Neural crest cell (in vitro differentiated cells): Measurements from ENCODE around the gene HSFX3. TPM values are rescaled to one million over a fixed set of nuclear protein-coding genes. Genes with fewer than 3 reads are reported as not detected.
"Not testable (repeated sequence)": the region's sequence is repeated elsewhere in the genome, so short reads cannot be mapped to it uniquely, and the experiment has no call there.

Experiments used
- DNase-seq: peaks from one replicate; pipeline ENCODE4 v3.0.0; 2021; ENCODE audit warnings: low read depth, mixed read lengths, low spot score
- H3K27ac Mint-ChIP-seq: one replicate; pipeline ENCODE4 v1.8.0; 2021; ENCODE audit warnings: mild to moderate bottlenecking, mixed read lengths; ENCODE audit not compliant: unreplicated experiment
- H3K27me3 Mint-ChIP-seq: 2 replicates; pipeline ENCODE4 v1.8.0; 2021; ENCODE audit warnings: low read depth, mild to moderate bottlenecking, mixed read lengths
- H3K36me3 Mint-ChIP-seq: 2 replicates; pipeline ENCODE4 v1.8.0; 2021; ENCODE audit warnings: low read depth, mild to moderate bottlenecking, mixed read lengths
- H3K4me1 Mint-ChIP-seq: 2 replicates; pipeline ENCODE4 v1.8.0; 2021; ENCODE audit warnings: mixed read lengths
- H3K4me3 Mint-ChIP-seq: one replicate; pipeline ENCODE4 v1.8.0; 2021; ENCODE audit warnings: mild to moderate bottlenecking, mixed read lengths
- H3K9me3 Mint-ChIP-seq: 2 replicates; pipeline ENCODE4 v1.8.0; 2021; ENCODE audit warnings: mixed read lengths
- long read RNA-seq: library from polyadenylated mRNA; unstranded; transcript quantifications from one replicate; pipeline ENCODE4 v2.0.0, GENCODE V29; 2020
- total RNA-seq: library from RNA; stranded (reverse); gene quantifications from 2 replicates; pipeline ENCODE4 v1.2.1, GENCODE V29; 2021
- TF ChIP-seq, protein P1 (sequence below): fragments of 200-600 bp; sonication (generic); conservative IDR thresholded peaks from 2 replicates; pipeline ENCODE4 v1.5.0; 2021; ENCODE audit warnings: antibody characterized with exemption, mild to moderate bottlenecking

The HSFX3 gene, protein sequence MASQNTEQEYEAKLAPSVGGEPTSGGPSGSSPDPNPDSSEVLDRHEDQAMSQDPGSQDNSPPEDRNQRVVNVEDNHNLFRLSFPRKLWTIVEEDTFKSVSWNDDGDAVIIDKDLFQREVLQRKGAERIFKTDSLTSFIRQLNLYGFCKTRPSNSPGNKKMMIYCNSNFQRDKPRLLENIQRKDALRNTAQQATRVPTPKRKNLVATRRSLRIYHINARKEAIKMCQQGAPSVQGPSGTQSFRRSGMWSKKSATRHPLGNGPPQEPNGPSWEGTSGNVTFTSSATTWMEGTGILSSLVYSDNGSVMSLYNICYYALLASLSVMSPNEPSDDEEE
- not detected in 2 replicates for total RNA-seq
- long read RNA-seq: 0 reads

DNA sequence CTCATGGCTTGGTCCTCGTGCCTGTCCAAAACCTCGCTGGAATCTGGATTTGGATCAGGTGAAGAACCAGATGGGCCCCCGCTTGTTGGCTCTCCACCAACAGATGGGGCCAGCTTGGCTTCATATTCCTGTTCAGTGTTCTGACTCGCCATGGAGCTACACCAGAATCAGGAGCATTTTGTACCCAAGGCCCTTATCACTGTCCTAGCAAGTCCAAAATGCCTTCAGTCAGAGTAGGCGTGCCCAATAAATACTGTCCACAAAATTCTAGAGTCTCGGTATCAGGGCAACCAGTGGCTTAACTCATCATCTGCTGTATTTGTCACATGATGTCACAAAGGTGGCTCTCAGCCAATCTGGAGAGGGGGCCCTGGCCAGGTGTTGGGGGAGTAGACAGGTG lies at the start of gene HSFX3:
TSS of gene HSFX3 (minus strand) at position 224 of the 400 bp plus-strand sequence. CDS start at position 152, 72 bp downstream.
- H3K4me3 Mint-ChIP-seq, DNase-seq, H3K36me3 Mint-ChIP-seq, H3K27ac Mint-ChIP-seq, H3K27me3 Mint-ChIP-seq, H3K4me1 Mint-ChIP-seq, H3K9me3 Mint-ChIP-seq: not testable (repeated sequence)

DNA sequence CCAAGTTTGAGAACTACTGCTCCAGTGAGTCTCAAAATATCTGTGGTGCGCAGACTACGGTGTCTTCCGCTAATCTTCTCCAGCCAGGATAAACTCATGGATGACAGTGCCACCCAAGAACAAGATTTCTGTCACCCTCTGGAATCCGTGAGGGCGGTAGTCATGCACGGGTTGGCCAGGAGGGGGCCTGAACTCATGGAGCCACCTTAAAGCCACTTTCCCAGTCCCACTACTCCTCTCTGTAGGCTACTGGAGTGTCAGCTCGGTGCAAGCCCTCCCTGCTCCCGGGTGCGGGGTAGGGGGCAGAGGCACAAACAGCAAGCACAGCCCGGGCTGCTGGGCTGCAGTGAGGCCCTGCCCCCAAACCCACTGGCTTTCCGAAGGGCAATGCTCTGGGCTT lies 48.9 kb upstream of the HSFX3 start:
- not testable (repeated sequence) for H3K4me1 Mint-ChIP-seq, H3K36me3 Mint-ChIP-seq, H3K4me3 Mint-ChIP-seq, DNase-seq, H3K9me3 Mint-ChIP-seq, H3K27ac Mint-ChIP-seq, H3K27me3 Mint-ChIP-seq
- TF ChIP-seq, protein P1, sequence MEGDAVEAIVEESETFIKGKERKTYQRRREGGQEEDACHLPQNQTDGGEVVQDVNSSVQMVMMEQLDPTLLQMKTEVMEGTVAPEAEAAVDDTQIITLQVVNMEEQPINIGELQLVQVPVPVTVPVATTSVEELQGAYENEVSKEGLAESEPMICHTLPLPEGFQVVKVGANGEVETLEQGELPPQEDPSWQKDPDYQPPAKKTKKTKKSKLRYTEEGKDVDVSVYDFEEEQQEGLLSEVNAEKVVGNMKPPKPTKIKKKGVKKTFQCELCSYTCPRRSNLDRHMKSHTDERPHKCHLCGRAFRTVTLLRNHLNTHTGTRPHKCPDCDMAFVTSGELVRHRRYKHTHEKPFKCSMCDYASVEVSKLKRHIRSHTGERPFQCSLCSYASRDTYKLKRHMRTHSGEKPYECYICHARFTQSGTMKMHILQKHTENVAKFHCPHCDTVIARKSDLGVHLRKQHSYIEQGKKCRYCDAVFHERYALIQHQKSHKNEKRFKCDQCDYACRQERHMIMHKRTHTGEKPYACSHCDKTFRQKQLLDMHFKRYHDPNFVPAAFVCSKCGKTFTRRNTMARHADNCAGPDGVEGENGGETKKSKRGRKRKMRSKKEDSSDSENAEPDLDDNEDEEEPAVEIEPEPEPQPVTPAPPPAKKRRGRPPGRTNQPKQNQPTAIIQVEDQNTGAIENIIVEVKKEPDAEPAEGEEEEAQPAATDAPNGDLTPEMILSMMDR: peak; percentile 19

DNA sequence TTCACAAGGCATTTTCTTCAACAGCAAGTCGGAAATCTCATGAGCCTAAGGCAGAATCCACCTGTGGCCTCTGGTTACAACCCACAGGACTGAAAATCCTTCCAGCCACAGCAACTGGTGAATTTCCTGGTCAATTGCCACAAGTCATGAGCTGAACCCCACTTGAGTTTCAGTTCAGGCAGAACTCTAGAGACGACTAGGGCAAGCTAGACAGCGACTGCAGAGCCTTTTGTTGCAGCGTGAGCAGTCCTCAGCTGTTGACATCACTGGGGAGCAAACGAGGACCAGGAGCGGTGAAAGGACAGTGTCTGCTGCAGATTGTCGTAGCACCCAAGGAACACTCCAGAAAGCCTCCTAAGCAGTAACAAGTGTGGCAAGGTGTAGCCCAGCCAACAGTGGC lies 46.2 kb upstream of the HSFX3 start:
- not testable (repeated sequence) for H3K9me3 Mint-ChIP-seq, H3K4me3 Mint-ChIP-seq, H3K36me3 Mint-ChIP-seq, H3K27ac Mint-ChIP-seq, H3K27me3 Mint-ChIP-seq, H3K4me1 Mint-ChIP-seq, DNase-seq

DNA sequence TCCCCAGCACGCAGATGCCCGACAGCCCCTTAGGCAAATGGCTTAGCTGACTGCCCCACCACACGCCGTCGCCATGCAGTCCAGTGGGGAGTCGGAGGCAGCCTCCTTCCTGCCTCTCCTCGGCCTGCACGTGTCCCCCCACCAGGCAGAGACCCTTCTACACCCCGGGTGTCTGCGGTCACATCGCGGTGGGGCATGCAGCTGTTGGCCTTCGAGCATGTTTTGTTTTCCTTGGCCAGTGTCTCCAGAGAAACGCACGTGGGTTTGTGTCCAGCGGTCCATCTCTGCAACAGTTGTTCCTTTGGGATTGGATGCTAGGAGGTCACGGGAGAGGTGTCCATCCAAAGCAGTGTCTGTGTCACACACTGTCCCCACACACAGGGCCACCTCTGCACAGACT lies 45.5 kb upstream of the HSFX3 start, which contains the start of gene HSFX2:
TSS of gene HSFX2 (minus strand) at position 101 of the 400 bp plus-strand sequence. CDS start 614 bp downstream, outside the sequence.
- not testable (repeated sequence) for H3K9me3 Mint-ChIP-seq, H3K27me3 Mint-ChIP-seq, H3K36me3 Mint-ChIP-seq, DNase-seq, H3K4me3 Mint-ChIP-seq, H3K4me1 Mint-ChIP-seq, H3K27ac Mint-ChIP-seq

DNA sequence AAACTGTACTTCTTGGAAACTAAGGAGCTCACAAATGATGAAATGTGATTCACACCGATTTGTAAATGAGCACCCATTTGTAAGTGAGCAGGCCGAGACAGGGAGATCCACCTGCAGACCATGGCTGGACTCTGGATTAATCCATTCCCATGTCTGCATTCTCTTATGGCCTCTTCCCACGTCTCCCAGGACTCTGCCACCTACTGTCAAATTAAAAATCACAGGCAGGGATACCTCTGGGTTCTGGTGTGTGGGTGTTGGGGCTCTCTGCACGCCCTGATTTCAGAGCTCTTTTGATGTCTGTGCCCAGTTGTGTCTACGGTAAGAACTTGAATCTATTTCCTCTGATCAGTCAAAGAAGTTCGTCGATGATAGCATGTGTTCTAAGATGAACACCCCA lies 41.3 kb upstream of the HSFX3 start:
- H3K27me3 Mint-ChIP-seq, H3K9me3 Mint-ChIP-seq, H3K27ac Mint-ChIP-seq, H3K4me3 Mint-ChIP-seq, DNase-seq, H3K36me3 Mint-ChIP-seq, H3K4me1 Mint-ChIP-seq: not testable (repeated sequence)

DNA sequence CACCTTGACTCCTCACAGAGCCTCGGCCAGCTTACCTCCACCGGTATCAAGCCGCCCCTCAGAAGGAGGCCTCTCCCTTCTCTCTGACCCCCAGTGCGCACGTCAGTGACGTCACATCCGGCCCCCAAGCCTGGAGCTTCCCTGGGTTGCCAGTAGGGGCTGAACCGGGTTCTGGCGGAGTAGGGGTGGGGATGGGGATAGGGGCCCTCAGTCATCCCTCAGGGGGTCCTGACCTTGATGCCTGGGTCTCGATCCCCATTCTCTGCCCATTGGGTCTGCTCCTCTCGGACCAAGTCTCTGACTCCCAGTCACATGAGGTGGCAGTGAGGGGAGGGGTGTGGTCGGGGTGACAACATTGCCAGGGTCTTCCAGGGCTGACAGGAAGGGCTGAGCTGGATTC lies 37.6 kb upstream of the HSFX3 start, which contains the start of gene MAGEA9B:
TSS of gene MAGEA9B (minus strand) at position 101 of the 400 bp plus-strand sequence. CDS start 4,280 bp downstream, outside the sequence.
- H3K4me3 Mint-ChIP-seq, H3K27me3 Mint-ChIP-seq, DNase-seq, H3K27ac Mint-ChIP-seq, H3K36me3 Mint-ChIP-seq, H3K4me1 Mint-ChIP-seq, H3K9me3 Mint-ChIP-seq: not testable (repeated sequence)

DNA sequence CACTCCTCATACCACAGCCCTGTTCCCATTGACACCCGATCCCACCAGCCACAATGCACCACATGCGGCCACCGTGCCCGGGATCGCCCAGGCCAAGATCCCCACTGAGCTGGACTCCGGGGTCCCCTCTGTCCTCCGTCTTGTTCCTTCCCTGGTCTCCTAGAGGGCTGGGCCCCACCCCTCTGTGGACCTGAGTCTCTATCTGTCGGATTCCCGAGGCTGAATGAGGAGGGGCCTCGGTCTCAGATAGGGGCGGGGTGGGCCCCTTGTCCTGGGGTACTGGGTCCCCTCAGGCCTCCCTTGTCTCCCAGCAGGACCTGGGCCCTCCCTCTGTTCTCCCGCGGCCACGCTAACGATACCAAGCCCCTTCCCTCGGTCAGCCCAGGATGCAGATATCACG lies 35.9 kb upstream of the HSFX3 start:
- not testable (repeated sequence) for DNase-seq, H3K27me3 Mint-ChIP-seq

DNA sequence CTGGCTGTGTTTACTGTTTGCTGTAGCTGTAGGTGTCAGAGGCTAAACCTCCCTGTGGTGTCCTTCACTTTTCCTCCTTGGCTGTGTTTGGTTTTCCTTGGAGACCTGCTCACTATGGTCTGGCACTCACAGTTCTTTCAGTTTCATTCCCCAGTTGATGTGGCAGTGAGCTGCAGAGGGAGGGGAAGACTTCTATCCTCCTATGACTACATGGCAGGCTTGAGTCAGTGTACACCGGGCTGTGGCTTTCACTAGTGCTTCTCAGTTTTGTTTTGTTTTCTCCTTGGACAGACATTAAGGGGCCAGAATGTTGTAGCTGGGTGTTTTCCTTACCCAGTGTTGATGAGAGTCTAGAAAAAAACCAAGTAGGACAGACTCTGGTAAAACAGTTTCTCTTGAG lies 23.7 kb upstream of the HSFX3 start:
- H3K27me3 Mint-ChIP-seq, DNase-seq, H3K9me3 Mint-ChIP-seq, H3K36me3 Mint-ChIP-seq, H3K4me3 Mint-ChIP-seq, H3K27ac Mint-ChIP-seq: not testable (repeated sequence)
- H3K4me1 Mint-ChIP-seq: peaks cover 19% of the 10 kb centered on the region

More for the DNA sequence above, 35.9 kb upstream of the HSFX3 start:
- not testable (repeated sequence) for H3K9me3 Mint-ChIP-seq, H3K4me1 Mint-ChIP-seq, H3K27ac Mint-ChIP-seq, H3K4me3 Mint-ChIP-seq, H3K36me3 Mint-ChIP-seq

DNA sequence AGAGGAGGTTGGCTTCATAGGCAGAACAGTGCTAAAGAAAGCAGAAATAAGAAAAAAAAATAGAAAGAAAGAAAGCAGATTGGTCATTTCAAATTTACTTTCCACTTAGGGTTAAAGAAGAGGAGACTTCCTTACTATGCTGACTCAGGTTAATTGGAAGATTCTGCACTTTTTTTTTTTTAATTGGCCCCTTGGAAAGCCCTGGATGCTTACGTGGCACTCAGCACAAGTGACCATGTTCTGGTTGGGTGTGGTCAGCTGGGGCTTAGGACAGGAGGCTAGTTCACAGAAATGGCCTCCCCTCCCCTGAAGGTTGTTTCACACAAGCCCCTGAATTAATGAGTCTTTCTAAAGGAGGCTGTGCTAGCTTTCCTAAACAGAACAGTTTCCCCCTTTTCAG lies 23.0 kb upstream of the HSFX3 start:
- no peaks in the 10 kb centered on the region for H3K36me3 Mint-ChIP-seq

More for the DNA sequence above, 23.0 kb upstream of the HSFX3 start:
- H3K4me1 Mint-ChIP-seq: peaks cover 19% of the 10 kb centered on the region
- H3K4me3 Mint-ChIP-seq: no peak overlapping the region
- no peak overlapping the region for H3K27ac Mint-ChIP-seq
- H3K27me3 Mint-ChIP-seq: no peaks in the 10 kb centered on the region
- TF ChIP-seq, protein P1: no peak
- DNase-seq: no peak
- H3K9me3 Mint-ChIP-seq: peaks cover 2% of the 10 kb centered on the region
